CD4-positive, alpha-beta T cell (primary cell): Measurements from ENCODE around the gene GRP. TPM values are rescaled to one million over a fixed set of nuclear protein-coding genes. Genes with fewer than 3 reads are reported as not detected.

Experiments
- ATAC-seq: fragments of 200-7000 bp; cut with Tn5 transposase; one replicate; pipeline ENCODE4 v1.10.0; 2022; ENCODE audit warnings: mild to moderate bottlenecking; ENCODE audit not compliant: poor library complexity
- CTCF ChIA-PET: fragments of 350-600 bp; sonication (Branson Sonifier 250); formaldehyde crosslinking; loops from one replicate; lab custom pipeline; 2021; ENCODE audit warnings: antibody characterized with exemption, inconsistent platforms; lab: Charles Lee
- POLR2A ChIA-PET: fragments of 350-600 bp; sonication (Branson Sonifier 250); formaldehyde crosslinking; loops from one replicate; lab custom pipeline; 2021; ENCODE audit warnings: antibody characterized with exemption, inconsistent platforms; lab: Charles Lee
- DNase-seq, 14 experiments: peaks; one replicate each; pipeline ENCODE4 v3.0.0-alpha.2; 2013 to 2020; ENCODE audit warnings: mixed read lengths in 2 of 14
- H3K27ac ChIP-seq, 2 donors: one replicate each; pipeline versions ENCODE4 v1.5.1 to v1.7.0; 2013; ENCODE audit warnings: low read length in 2 of 2, low read depth in 1 of 2, mild to moderate bottlenecking in 1 of 2
- H3K27me3 ChIP-seq, 2 experiments: 1 replicate in 1 of 2; 2 replicates in 1 of 2; pipeline versions ENCODE4 v1.6.1 to v1.7.0; 2013; ENCODE audit warnings: low read length in 2 of 2, control low read depth in 1 of 2, mild to moderate bottlenecking in 1 of 2, moderate library complexity in 1 of 2; ENCODE audit not compliant: insufficient read depth in 2 of 2, control insufficient read depth in 1 of 2
- H3K36me3 ChIP-seq: one replicate; pipeline ENCODE4 v1.6.1; 2013; ENCODE audit warnings: low read length, control low read depth; ENCODE audit not compliant: insufficient read depth
- H3K4me1 ChIP-seq: one replicate; pipeline ENCODE4 v1.6.1; 2013; ENCODE audit warnings: low read length, control low read depth; ENCODE audit not compliant: insufficient read depth
- H3K4me3 ChIP-seq: one replicate; pipeline ENCODE4 v1.5.1; 2013; ENCODE audit warnings: mild to moderate bottlenecking, low read length, moderate library complexity
- H3K9me3 ChIP-seq, 2 experiments: 1 replicate in 1 of 2; 2 replicates in 1 of 2; pipeline versions ENCODE4 v1.6.1 to v1.7.0; 2013; ENCODE audit warnings: low read length in 2 of 2, mild to moderate bottlenecking in 2 of 2, control low read depth in 1 of 2, moderate library complexity in 1 of 2; ENCODE audit not compliant: control insufficient read depth in 1 of 2, insufficient read depth in 1 of 2
- H3K27ac Mint-ChIP-seq: one replicate; pipeline ENCODE4 v1.8.0; 2020; ENCODE audit warnings: mixed read lengths
- H3K27me3 Mint-ChIP-seq: one replicate; pipeline ENCODE4 v1.8.0; 2021; ENCODE audit warnings: mixed read lengths
- H3K36me3 Mint-ChIP-seq: one replicate; pipeline ENCODE4 v1.8.0; 2021; ENCODE audit warnings: low read depth, mixed read lengths
- H3K4me1 Mint-ChIP-seq: one replicate; pipeline ENCODE4 v1.8.0; 2021; ENCODE audit warnings: low read depth, mixed read lengths
- H3K4me3 Mint-ChIP-seq: one replicate; pipeline ENCODE4 v1.8.0; 2020; ENCODE audit warnings: mild to moderate bottlenecking, mixed read lengths
- H3K9me3 Mint-ChIP-seq: one replicate; pipeline ENCODE4 v1.8.0; 2020; ENCODE audit warnings: mixed read lengths
- intact Hi-C, 2 experiments: fragments of 100-400 bp; cut with DNase I in 1 of 2; cut with micrococcal nuclease in 1 of 2; formaldehyde crosslinking; loops; one replicate each; pipeline versions ENCODE4 v1.15.1 to v1.9.0; 2023 to 2025; cut with DNase I, micrococcal nuclease
- total RNA-seq, 174 experiments: library from RNA in 2 of 174; stranded (reverse) in 2 of 174; gene quantifications; one replicate each; pipeline ENCODE4 v1.2.3 and lab custom pipeline; 2021 to 2026
- TF ChIP-seq, protein P1 (sequence below): fragments of 200-600 bp; IDR thresholded peaks from one replicate; pipeline ENCODE4 v1.8.0; 2022; ENCODE audit warnings: antibody characterized with exemption, mild to moderate bottlenecking

Gene GRP
- total RNA-seq, 2 experiments from 2014 or later: not detected

DNA sequence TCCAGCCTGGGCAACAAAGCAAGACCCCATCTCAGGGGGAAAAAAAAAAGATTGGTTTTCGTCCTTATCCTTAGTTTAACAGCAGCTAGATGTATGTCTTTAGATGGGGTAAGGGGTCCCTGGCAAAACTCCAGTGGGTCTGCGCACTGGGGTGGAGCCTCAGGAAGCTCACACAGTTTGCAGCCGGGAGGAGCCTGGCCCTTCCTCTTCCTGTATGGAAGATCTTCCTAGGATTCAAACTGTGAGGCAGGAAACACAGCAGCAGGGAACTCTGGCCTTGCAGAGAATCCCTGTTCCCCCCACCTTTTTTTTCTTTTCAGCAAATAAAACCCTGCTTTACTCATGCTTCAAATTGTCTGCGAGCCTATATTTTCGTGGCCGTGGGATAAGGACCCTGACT, 12.5 kb upstream of the GRP start:
- H3K36me3 Mint-ChIP-seq: no peaks in the 10 kb centered on the region
- DNase-seq (no peak), ATAC-seq (no peak)
- no peak overlapping the region for H3K27ac Mint-ChIP-seq
- Histone ChIP-seq H3K4me3 (no peak overlapping the region), H3K27ac (no peak overlapping the region), H3K36me3 (no peaks in the 10 kb centered on the region), H3K9me3 (no peaks in the 10 kb centered on the region), H3K27me3 (peaks cover 8 to 9% of the 10 kb centered on the region in 2 experiments), H3K4me1 (no peaks in the 10 kb centered on the region)
- intact Hi-C loops: no loop called here
- no peaks in the 10 kb centered on the region for H3K9me3 Mint-ChIP-seq
- H3K27me3 Mint-ChIP-seq: peaks cover 24% of the 10 kb centered on the region
- H3K4me3 Mint-ChIP-seq: no peak overlapping the region
- TF ChIP-seq, protein P1, sequence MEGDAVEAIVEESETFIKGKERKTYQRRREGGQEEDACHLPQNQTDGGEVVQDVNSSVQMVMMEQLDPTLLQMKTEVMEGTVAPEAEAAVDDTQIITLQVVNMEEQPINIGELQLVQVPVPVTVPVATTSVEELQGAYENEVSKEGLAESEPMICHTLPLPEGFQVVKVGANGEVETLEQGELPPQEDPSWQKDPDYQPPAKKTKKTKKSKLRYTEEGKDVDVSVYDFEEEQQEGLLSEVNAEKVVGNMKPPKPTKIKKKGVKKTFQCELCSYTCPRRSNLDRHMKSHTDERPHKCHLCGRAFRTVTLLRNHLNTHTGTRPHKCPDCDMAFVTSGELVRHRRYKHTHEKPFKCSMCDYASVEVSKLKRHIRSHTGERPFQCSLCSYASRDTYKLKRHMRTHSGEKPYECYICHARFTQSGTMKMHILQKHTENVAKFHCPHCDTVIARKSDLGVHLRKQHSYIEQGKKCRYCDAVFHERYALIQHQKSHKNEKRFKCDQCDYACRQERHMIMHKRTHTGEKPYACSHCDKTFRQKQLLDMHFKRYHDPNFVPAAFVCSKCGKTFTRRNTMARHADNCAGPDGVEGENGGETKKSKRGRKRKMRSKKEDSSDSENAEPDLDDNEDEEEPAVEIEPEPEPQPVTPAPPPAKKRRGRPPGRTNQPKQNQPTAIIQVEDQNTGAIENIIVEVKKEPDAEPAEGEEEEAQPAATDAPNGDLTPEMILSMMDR: no peak
- CTCF ChIA-PET: no interaction called here
- POLR2A ChIA-PET: no interaction called here
- H3K4me1 Mint-ChIP-seq: no peaks in the 10 kb centered on the region

DNA sequence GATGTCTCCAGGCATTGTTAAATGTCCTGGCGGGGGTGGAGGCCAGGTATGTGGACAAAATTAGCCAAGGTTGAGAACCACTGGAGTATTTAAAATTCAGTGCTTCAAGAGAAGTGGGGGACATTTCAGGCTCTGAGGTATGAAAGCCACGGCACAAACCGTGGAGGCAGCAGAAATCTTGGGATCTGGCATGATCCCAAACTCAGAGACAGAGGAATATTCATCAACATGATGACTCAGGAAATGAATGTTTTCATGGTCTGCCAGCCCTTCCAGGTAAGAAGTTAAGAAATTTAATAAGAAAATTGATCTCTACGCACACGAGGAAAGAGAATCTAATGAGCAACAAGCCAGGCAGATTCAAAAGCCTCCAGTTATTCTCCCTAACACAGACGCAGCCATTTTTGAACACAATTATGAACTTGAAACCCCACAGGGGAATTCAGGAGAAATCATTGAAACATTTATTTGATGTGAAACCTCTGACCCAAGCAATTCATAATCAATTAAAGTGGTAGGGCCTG, 11.3 kb upstream of the GRP start:
- no peak for ATAC-seq
- Histone ChIP-seq H3K27me3 (peaks cover 8 to 9% of the 10 kb centered on the region in 2 experiments), H3K36me3 (no peaks in the 10 kb centered on the region), H3K27ac (no peak overlapping the region), H3K4me3 (no peak overlapping the region), H3K4me1 (no peaks in the 10 kb centered on the region), H3K9me3 (no peaks in the 10 kb centered on the region)
- Mint-ChIP-seq H3K27me3 (peaks cover 34% of the 10 kb centered on the region), H3K27ac (no peak overlapping the region), H3K36me3 (no peaks in the 10 kb centered on the region), H3K4me1 (no peaks in the 10 kb centered on the region), H3K9me3 (no peaks in the 10 kb centered on the region), H3K4me3 (no peak overlapping the region)
- POLR2A ChIA-PET: no interaction called here
- intact Hi-C loops: no loop called here
- CTCF ChIA-PET: no interaction called here
- TF ChIP-seq, protein P1: no peak
- no peak for DNase-seq

DNA sequence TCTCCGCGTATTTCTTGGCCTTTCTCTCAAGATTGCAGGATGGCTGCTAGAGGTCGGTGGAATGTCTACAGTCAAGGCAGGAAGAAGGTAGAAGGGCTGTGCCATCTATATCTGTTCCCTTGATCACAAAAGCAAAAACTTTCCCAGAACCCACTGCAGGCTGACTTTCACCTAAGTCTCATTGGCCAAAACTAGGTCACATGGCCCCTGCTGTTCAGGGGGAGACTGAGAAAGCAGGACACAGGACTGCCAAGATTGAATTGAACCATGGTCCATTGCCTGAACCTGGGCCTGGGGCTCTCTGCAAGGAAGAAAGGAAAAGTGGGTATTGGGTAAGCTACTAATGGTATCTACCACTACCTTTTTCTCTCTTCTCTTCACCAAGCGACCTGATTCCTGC, 9.7 kb upstream of the GRP start:
- Histone ChIP-seq H3K4me3 (no peak overlapping the region), H3K9me3 (no peaks in the 10 kb centered on the region), H3K4me1 (no peaks in the 10 kb centered on the region), H3K27me3 (peaks cover 8 to 12% of the 10 kb centered on the region in 2 experiments), H3K36me3 (no peaks in the 10 kb centered on the region), H3K27ac (no peak overlapping the region)
- CTCF ChIA-PET: no interaction called here
- DNase-seq (no peak), ATAC-seq (no peak)
- Mint-ChIP-seq H3K27me3 (peaks cover 49% of the 10 kb centered on the region), H3K36me3 (no peaks in the 10 kb centered on the region), H3K4me1 (no peaks in the 10 kb centered on the region), H3K27ac (no peak overlapping the region), H3K4me3 (no peak overlapping the region), H3K9me3 (no peaks in the 10 kb centered on the region)
- TF ChIP-seq, protein P1: no peak
- POLR2A ChIA-PET: no interaction called here
- intact Hi-C loops: no loop called here
